Loucy (cell line): ENCODE data around the gene COLEC11.

Source experiments
- H2AFZ ChIP-seq: fragments of 200-600 bp; sonication (generic); 2 replicates; pipeline ENCODE4 v1.6.0; 2016; ENCODE audit warnings: antibody characterized with exemption, mild to moderate bottlenecking, low read length, moderate library complexity
- H3F3A ChIP-seq: fragments of 200-600 bp; 2 replicates; pipeline ENCODE4 v1.6.0; 2016; ENCODE audit warnings: antibody characterized with exemption, low read depth, mild to moderate bottlenecking
- H3K27me3 ChIP-seq: fragments of 200-600 bp; sonication (generic); 2 replicates; pipeline ENCODE4 v1.6.1; 2014; ENCODE audit warnings: low read length, mild to moderate bottlenecking; ENCODE audit not compliant: insufficient read depth, poor library complexity, severe bottlenecking
- H3K36me3 ChIP-seq: fragments of 200-600 bp; sonication (generic); 2 replicates; pipeline ENCODE4 v1.6.1; 2016; ENCODE audit warnings: low read length; ENCODE audit not compliant: insufficient read depth
- H3K4me1 ChIP-seq: fragments of 200-600 bp; sonication (generic); 2 replicates; pipeline ENCODE4 v1.5.1; 2014; ENCODE audit warnings: low read length, mild to moderate bottlenecking; ENCODE audit not compliant: insufficient read depth, poor library complexity, severe bottlenecking
- H3K4me2 ChIP-seq: fragments of 200-600 bp; sonication (generic); 2 replicates; pipeline ENCODE4 v1.6.0; 2014; ENCODE audit warnings: antibody characterized with exemption, low read length, low read depth, mild to moderate bottlenecking; ENCODE audit not compliant: poor library complexity, severe bottlenecking
- H3K4me3 ChIP-seq: fragments of 200-600 bp; sonication (generic); 2 replicates; pipeline ENCODE4 v1.5.1; 2014; ENCODE audit warnings: low read length, mild to moderate bottlenecking, mixed read lengths; ENCODE audit not compliant: poor library complexity, severe bottlenecking
- H3K79me2 ChIP-seq: fragments of 200-600 bp; sonication (generic); 2 replicates; pipeline ENCODE4 v1.6.1; 2014; ENCODE audit warnings: low read length; ENCODE audit not compliant: insufficient read depth
- H3K9ac ChIP-seq: fragments of 200-600 bp; sonication (generic); 2 replicates; pipeline ENCODE4 v1.6.0; 2014; ENCODE audit warnings: mild to moderate bottlenecking, low read depth, low read length, moderate library complexity; ENCODE audit not compliant: poor library complexity, severe bottlenecking
- H3K9me2 ChIP-seq: fragments of 200-600 bp; sonication (generic); replicated peaks from 2 replicates; pipeline ENCODE4 v1.6.1; 2016; ENCODE audit warnings: low read depth, low read length, mixed read lengths
- H3K9me3 ChIP-seq: fragments of 200-600 bp; sonication (generic); 2 replicates; pipeline ENCODE4 v1.6.1; 2014; ENCODE audit warnings: mild to moderate bottlenecking, antibody characterized with exemption, low read length, low read depth; ENCODE audit not compliant: insufficient read depth
- H4K20me1 ChIP-seq: fragments of 200-600 bp; sonication (generic); 2 replicates; pipeline ENCODE4 v1.6.0; 2014; ENCODE audit warnings: antibody characterized with exemption, low read length, mild to moderate bottlenecking; ENCODE audit not compliant: insufficient read depth, poor library complexity, severe bottlenecking
- EZH2phosphoT487 ChIP-seq: fragments of 200-600 bp; IDR thresholded peaks from 2 replicates; pipeline ENCODE4 v1.6.1; 2018; ENCODE audit warnings: antibody characterized with exemption, mild to moderate bottlenecking, moderate library complexity, borderline replicate concordance
- TF ChIP-seq, protein P1 (sequence below): fragments of 200-600 bp; sonication (generic); conservative IDR thresholded peaks from 2 replicates; pipeline ENCODE4 v1.5.1; 2014; ENCODE audit warnings: mild to moderate bottlenecking, antibody characterized with exemption, low read length

The COLEC11 gene

DNA sequence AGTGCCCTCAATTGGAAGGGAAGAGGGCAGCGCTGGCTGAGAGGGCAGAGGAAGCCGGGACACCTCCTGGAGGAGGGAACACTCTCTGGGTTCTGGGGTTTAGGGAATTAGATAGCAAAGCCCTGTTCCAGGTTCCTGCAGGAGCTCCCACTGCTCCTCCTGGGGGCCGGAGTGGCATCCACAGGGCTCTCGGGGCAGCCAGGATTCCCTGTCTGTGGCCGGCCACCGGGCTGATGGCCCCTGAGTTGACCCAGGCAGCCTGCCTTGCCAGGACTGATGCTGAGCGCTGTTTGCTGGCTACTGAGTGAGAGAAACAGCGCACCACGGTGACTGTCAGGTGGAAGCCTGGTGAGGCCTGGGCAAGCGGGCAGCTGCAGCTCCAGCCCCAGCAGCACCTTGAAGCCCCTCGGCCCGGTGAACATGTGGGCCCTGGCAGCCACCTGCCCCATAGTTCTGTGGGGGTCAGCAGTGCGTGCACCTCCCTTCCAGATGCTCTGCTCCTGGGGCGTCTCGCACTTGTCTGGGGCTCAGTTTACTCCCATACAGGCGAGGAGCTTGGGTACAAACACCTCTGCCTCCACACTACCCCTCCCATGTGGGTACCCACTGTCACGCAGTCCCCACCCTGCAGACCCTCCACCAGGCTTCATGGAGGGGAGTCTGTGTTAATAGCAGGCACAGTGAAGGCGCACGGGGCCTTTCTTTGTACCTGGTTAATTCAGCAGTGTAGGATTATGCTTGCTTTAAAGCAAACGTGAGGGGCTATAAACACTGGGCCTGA lies 55.4 kb downstream of the COLEC11 start:
- Histone ChIP-seq H3K79me2 (no peaks in the 10 kb centered on the region), H3K4me3 (no peak overlapping the region), H4K20me1 (no peaks in the 10 kb centered on the region), H3K9me2 (no peaks in the 10 kb centered on the region), H2AFZ (peak overlapping the region; percentile 44; the same call in 1 of the 2 replicates), H3K4me2 (no peak overlapping the region), H3K36me3 (no peaks in the 10 kb centered on the region), H3F3A (no peaks in the 10 kb centered on the region), H3K27me3 (no peaks in the 10 kb centered on the region), H3K9me3 (no peaks in the 10 kb centered on the region), H3K4me1 (peaks cover 7% of the 10 kb centered on the region), H3K9ac (no peak overlapping the region)
- TF ChIP-seq EZH2phosphoT487, result no peak
- TF ChIP-seq, protein P1, sequence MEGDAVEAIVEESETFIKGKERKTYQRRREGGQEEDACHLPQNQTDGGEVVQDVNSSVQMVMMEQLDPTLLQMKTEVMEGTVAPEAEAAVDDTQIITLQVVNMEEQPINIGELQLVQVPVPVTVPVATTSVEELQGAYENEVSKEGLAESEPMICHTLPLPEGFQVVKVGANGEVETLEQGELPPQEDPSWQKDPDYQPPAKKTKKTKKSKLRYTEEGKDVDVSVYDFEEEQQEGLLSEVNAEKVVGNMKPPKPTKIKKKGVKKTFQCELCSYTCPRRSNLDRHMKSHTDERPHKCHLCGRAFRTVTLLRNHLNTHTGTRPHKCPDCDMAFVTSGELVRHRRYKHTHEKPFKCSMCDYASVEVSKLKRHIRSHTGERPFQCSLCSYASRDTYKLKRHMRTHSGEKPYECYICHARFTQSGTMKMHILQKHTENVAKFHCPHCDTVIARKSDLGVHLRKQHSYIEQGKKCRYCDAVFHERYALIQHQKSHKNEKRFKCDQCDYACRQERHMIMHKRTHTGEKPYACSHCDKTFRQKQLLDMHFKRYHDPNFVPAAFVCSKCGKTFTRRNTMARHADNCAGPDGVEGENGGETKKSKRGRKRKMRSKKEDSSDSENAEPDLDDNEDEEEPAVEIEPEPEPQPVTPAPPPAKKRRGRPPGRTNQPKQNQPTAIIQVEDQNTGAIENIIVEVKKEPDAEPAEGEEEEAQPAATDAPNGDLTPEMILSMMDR, result no peak

DNA sequence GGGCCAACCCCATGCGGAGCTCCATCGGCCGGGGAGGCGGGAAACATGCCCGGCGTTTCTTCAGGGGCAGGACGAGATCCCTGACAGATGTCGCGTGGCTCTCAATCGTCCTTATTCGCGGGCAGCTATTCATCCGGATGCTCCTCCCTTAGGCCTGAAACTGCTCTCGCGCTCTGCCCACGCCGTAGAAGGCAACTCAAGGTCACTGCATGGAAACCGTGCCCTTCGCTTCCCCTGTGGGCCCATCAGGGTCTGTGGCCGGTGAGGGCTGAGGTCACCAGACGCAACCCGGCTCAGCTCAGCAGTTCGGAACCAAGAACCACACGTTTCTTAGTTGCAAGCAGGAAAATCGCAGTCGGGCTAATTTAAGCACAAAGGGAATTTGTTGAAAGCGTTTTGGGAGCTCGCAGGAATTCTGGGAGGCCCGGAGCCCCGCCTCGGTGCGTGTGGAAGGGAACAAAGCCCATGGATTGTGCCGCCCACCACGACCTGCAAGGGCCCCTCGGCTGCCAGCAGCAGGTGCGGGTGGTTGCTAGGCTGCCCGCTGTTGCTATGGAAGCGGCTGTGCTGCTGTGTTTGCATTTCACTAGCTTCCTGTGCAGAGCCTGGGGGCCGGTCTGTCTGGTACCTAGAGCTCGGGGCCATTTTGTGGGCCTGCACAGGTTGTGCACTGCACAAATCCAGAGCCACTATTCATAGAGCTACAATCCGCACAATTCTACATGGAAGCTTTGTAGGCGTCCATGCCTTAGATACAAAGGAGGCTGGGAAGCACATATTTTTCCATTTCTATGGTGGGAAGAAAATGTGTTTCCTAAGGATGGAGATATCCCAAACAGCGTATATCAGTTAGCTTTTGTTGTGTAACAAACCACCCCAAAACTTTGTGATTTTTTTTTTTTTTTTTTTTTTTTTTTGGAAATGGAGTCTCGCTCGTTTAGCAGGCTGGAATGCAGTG lies 57.1 kb downstream of the COLEC11 start:
- Histone ChIP-seq H3K27me3 (no peaks in the 10 kb centered on the region), H3K36me3 (no peaks in the 10 kb centered on the region), H3K9me3 (no peaks in the 10 kb centered on the region), H3K4me3 (peak overlapping the region; percentile 58), H3K79me2 (no peaks in the 10 kb centered on the region), H3F3A (no peaks in the 10 kb centered on the region), H3K9me2 (no peaks in the 10 kb centered on the region), H4K20me1 (no peaks in the 10 kb centered on the region), H3K4me2 (peak overlapping the region; percentile 63), H3K4me1 (peaks cover 7% of the 10 kb centered on the region), H3K9ac (no peak overlapping the region), H2AFZ (peak overlapping the region; percentile 66)
- TF ChIP-seq EZH2phosphoT487, result no peak
- TF ChIP-seq, protein P1, result no peak

DNA sequence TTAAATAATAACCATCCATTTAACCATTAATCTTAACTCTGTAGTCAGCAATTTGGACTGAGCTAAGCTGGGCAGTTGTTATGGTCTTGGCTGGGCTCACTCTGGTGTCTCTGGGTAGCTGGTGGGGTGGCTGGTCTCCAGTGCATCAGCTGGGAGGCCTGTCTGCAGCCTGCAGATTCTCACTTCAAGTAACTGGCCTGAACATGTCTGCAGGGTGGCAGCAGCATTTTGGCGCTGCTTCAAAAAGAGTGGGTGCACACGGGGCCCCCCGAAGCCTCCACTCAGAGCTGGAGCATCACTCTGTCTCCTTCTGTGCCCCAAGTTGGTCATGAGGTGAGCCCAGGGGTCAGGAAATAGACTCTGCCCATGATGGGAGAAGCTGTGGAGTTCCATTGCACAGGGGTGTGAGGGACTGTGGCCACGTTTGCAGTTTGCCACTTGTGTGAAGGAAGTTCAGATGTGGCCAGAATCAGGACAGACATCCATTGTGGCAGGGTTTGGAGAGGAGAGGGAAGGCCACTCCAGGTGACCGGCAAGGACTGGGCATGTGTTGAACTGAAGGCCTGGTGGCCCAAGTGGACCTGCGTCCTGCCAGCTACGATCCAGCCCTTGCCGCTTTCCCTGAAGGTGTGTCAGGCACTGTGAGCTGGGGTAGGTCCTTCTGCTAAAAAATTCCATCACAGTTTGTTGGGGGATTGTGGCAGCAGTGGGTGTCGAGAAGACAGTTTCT lies 58.1 kb downstream of the COLEC11 start:
- Histone ChIP-seq H3K79me2 (no peaks in the 10 kb centered on the region), H3K4me3 (no peak overlapping the region), H4K20me1 (no peaks in the 10 kb centered on the region), H3K9me3 (no peaks in the 10 kb centered on the region), H3K4me2 (no peak overlapping the region), H3K9ac (no peak overlapping the region), H3K36me3 (no peaks in the 10 kb centered on the region), H3F3A (no peaks in the 10 kb centered on the region), H2AFZ (no peak overlapping the region), H3K4me1 (peaks cover 7% of the 10 kb centered on the region), H3K27me3 (no peaks in the 10 kb centered on the region), H3K9me2 (no peaks in the 10 kb centered on the region)
- no peak for TF ChIP-seq EZH2phosphoT487
- TF ChIP-seq, protein P1, result no peak
